Measurements from ENCODE around the gene HOOK1. TPM values are rescaled to one million over a fixed set of nuclear protein-coding genes. Genes with fewer than 3 reads are reported as not detected.
"Not testable (repeated sequence)": the region's sequence is repeated elsewhere in the genome, so short reads cannot be mapped to it uniquely, and the experiment has no call there.

Gene HOOK1
- total RNA-seq, 4 donors from 2014 or later, result under 0.01 to 0.87 (median 0.61) TPM

DNA sequence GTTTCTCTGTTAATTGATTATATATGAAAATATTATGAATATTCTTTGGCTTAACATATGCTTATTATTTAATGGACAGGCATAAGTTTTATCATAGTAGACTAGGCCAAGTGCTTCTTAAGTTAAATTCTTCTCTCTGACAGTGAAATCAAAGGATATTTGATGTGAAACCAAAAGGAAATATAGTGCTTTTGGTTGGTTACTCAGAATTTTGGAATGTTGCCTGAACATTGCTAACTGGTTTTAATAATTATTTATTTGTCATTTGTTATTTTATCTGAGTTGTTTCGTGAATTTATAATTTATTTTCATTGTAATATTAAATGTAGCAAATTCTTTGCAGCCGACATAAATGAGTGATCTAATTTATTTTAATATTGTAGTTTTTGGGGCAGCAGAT is 18.3 kb downstream of the HOOK1 start:
- no peak overlapping the region for H3K4me3 ChIP-seq
- H3K4me1 ChIP-seq, result no peaks in the 10 kb centered on the region
- DNase-seq (ENCODE audit: low spot score in 2 of 2), result no peak
- H3K9me3 ChIP-seq, result no peaks in the 10 kb centered on the region
- H3K27ac ChIP-seq, result no peak overlapping the region
- TF ChIP-seq, protein P1, sequence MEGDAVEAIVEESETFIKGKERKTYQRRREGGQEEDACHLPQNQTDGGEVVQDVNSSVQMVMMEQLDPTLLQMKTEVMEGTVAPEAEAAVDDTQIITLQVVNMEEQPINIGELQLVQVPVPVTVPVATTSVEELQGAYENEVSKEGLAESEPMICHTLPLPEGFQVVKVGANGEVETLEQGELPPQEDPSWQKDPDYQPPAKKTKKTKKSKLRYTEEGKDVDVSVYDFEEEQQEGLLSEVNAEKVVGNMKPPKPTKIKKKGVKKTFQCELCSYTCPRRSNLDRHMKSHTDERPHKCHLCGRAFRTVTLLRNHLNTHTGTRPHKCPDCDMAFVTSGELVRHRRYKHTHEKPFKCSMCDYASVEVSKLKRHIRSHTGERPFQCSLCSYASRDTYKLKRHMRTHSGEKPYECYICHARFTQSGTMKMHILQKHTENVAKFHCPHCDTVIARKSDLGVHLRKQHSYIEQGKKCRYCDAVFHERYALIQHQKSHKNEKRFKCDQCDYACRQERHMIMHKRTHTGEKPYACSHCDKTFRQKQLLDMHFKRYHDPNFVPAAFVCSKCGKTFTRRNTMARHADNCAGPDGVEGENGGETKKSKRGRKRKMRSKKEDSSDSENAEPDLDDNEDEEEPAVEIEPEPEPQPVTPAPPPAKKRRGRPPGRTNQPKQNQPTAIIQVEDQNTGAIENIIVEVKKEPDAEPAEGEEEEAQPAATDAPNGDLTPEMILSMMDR (IDR thresholded peaks at IDR 0.05), result no peak
- TF ChIP-seq EP300 (IDR thresholded peaks at IDR 0.05) (no peak), POLR2A (IDR thresholded peaks at IDR 0.05) (no peak)
- WGBS, 2 donors, result 66 to 71% methylated on average over 2 of the region's 2 CpGs
- no peaks in the 10 kb centered on the region for H3K36me3 ChIP-seq
- H3K27me3 ChIP-seq, result no peaks in the 10 kb centered on the region

DNA sequence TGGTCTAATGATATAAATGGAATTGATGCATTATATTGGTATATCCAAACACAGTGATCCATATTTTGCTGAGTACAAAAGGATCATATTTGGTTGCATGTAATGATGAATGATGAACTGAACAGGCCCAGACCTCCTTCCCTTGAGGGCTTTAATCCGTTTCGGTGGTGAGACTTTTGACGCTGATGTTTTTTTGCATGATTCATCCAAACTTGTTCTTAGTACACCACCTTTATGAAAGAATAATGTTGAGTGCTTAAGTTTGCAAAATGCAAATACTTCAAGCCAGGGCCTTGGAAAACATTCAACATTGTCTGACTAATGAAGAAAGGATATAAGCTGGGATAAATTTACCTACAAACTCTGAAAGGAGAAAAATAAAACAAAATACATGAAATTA is 19.2 kb downstream of the HOOK1 start:
- no peak for TF ChIP-seq EP300 (IDR thresholded peaks at IDR 0.05)
- no peak for TF ChIP-seq POLR2A (IDR thresholded peaks at IDR 0.05)
- TF ChIP-seq, protein P1 (IDR thresholded peaks at IDR 0.05), result no peak
- Histone ChIP-seq H3K4me1 (no peaks in the 10 kb centered on the region), H3K27me3 (no peaks in the 10 kb centered on the region), H3K27ac (no peak overlapping the region), H3K4me3 (no peak overlapping the region), H3K9me3 (no peaks in the 10 kb centered on the region), H3K36me3 (no peaks in the 10 kb centered on the region)
- no peak for DNase-seq (ENCODE audit: low spot score in 2 of 2)
- 59 to 63% methylated on average over 3 of the region's 3 CpGs for WGBS, 2 donors

DNA sequence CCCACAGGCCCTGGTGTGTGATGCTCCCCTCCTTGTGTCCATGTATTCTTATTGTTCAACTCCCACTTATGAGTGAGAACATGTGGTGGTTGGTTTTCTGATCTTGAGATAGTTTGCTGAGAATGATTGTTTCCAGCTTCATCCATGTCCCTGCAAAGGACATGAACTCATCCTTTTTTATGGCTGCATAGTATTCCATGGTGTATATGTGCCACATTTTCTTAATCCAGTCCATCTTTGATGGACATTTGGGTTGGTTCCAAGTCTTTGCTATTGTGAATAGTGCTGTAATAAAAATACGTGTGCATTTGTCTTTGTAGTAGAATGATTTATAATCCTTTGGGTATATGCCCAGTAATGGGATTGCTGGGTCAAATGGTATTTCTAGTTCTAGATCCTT is 23.1 kb downstream of the HOOK1 start:
- WGBS, 2 donors, result 44 to 45% methylated on average over 1 of the region's 1 CpG
- DNase-seq (ENCODE audit: low spot score in 2 of 2); H3K9me3 ChIP-seq; H3K4me1 ChIP-seq; H3K36me3 ChIP-seq; H3K27ac ChIP-seq; H3K4me3 ChIP-seq; H3K27me3 ChIP-seq: not testable (repeated sequence)

DNA sequence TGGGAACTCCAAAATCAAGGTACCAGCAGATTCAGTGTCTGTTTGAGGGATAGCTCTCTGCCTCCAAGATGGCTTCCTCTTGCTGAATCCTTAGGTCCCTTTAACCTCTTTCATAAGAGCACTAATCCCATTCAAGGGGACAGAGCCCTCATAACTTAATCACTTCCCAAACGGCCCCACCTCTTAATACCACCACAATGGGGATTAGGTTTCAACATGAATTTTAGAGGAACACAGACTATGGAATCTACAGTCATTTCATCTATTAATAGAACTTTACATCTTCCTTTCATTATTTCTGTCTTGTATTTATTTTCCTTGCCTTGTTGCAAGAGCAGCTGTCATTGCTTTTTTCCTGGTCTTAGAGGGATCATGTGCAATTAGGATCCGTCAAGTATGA is 30.3 kb downstream of the HOOK1 start:
- Histone ChIP-seq H3K9me3 (no peaks in the 10 kb centered on the region), H3K4me1 (no peaks in the 10 kb centered on the region), H3K27me3 (no peaks in the 10 kb centered on the region), H3K36me3 (no peaks in the 10 kb centered on the region), H3K27ac (no peak overlapping the region), H3K4me3 (no peak overlapping the region)
- 70 to 74% methylated on average over 2 of the region's 2 CpGs for WGBS, 2 donors
- TF ChIP-seq POLR2A (IDR thresholded peaks at IDR 0.05) (no peak), EP300 (IDR thresholded peaks at IDR 0.05) (no peak)
- TF ChIP-seq, protein P1 (IDR thresholded peaks at IDR 0.05), result no peak
- no peak for DNase-seq (ENCODE audit: low spot score in 2 of 2)

- no peak for DNase-seq (ENCODE audit: low spot score in 2 of 2)
- 94 to 95% methylated on average over 3 of the region's 3 CpGs for WGBS, 2 donors
Measured at GRCh38 chr1:59846209-59846894, 31.6 kb downstream of the HOOK1 start.

More at GRCh38 chr1:59846209-59846894, 31.6 kb downstream of the HOOK1 start:
- no peaks in the 10 kb centered on the region for H3K27me3 ChIP-seq
- TF ChIP-seq, protein P1 (IDR thresholded peaks at IDR 0.05), result no peak
- TF ChIP-seq EP300 (IDR thresholded peaks at IDR 0.05) (no peak), POLR2A (IDR thresholded peaks at IDR 0.05) (no peak)
- H3K27ac ChIP-seq, result no peak overlapping the region
- no peaks in the 10 kb centered on the region for H3K9me3 ChIP-seq
- no peak overlapping the region for H3K4me3 ChIP-seq
- no peaks in the 10 kb centered on the region for H3K4me1 ChIP-seq
- no peaks in the 10 kb centered on the region for H3K36me3 ChIP-seq

All from tibial nerve (tissue), 4 donors.